ENCODE measurements around the gene HIBADH.

The HIBADH gene

DNA sequence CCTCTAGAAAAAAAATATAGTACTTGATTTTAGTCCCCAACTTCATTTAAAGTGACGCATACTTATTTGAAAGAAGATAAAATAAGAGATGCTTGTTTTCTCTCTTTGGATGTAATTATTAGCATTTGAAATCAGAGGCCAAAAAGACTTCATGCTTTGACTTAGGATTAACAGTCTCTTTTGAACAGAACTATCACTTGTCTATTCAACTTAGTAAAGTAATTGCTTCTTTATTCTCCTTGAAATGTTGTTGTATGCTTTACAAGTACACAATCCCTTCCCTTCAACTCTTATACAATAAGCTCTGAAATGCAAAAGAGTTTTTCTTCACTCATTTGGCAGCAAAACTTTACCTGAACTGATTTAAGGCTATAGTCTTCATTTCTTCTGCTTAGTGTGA lies 80.8 kb downstream of the HIBADH start:
- TF ChIP-seq GATA2 (IDR thresholded peaks at IDR 0.05; ENCODE audit: low read depth, low read length) (no peak), GATA3 (IDR thresholded peaks at IDR 0.05; ENCODE audit: low read depth, low read length) (no peak)

GRCh38 chr7:27581119-27581518 lies 81.6 kb downstream of the HIBADH start:
- TF ChIP-seq GATA3 (IDR thresholded peaks at IDR 0.05; ENCODE audit: low read depth, low read length) = no peak
- TF ChIP-seq GATA2 (IDR thresholded peaks at IDR 0.05; ENCODE audit: low read depth, low read length) = no peak

GRCh38 chr7:27579565-27579964 lies 83.1 kb downstream of the HIBADH start:
- no peak for TF ChIP-seq GATA3 (IDR thresholded peaks at IDR 0.05; ENCODE audit: low read depth, low read length)
- no peak for TF ChIP-seq GATA2 (IDR thresholded peaks at IDR 0.05; ENCODE audit: low read depth, low read length)

GRCh38 chr7:27576360-27576944 lies 86.2 kb downstream of the HIBADH start:
- no peak for TF ChIP-seq GATA3 (IDR thresholded peaks at IDR 0.05; ENCODE audit: low read depth, low read length)

- no peak for TF ChIP-seq GATA2 (IDR thresholded peaks at IDR 0.05; ENCODE audit: low read depth, low read length)
- no peak for TF ChIP-seq GATA3 (IDR thresholded peaks at IDR 0.05; ENCODE audit: low read depth, low read length)
Measured at GRCh38 chr7:27575613-27576012, 87.1 kb downstream of the HIBADH start.

DNA sequence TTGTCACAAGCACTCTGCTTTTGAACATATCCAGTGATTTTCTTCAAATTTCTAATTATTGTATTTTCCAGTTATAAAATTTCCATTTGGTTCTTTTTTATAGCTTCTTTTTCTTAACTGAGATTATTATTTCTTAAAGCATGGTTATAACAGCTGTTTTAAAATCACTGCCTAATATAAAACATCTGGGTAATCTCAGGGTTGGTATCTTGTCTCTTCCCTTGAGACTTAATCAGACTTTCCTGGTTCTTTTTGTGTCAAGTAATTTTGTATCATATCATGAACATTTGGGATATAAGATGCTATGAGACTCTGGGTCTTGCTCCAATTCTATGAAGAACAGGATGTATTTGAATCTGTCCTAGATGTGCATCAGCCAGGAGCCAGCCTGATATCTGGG lies 93.6 kb downstream of the HIBADH start:
- TF ChIP-seq GATA2 (IDR thresholded peaks at IDR 0.05; ENCODE audit: low read depth, low read length) (no peak), GATA3 (IDR thresholded peaks at IDR 0.05; ENCODE audit: low read depth, low read length) (no peak)

DNA sequence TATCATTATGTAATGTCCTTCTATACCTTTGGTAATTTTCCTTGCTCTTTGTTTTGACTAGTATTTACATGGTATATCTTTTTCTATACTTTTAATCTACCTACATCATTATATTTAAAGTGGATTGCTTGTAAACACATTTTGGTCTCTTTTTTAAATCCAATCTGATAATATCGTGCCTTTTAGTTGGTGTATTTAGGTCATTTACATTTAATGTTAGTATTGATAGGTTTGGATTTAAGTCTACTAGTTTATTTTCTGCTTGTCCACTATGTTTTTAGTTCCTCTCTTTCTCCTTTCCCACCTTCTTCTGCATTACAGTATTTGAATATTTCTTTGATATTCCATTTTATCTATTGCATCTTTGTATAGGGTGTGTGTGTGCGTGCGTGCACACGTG lies 95.4 kb downstream of the HIBADH start:
- TF ChIP-seq GATA3 (IDR thresholded peaks at IDR 0.05; ENCODE audit: low read depth, low read length) (no peak), GATA2 (IDR thresholded peaks at IDR 0.05; ENCODE audit: low read depth, low read length) (no peak)

DNA sequence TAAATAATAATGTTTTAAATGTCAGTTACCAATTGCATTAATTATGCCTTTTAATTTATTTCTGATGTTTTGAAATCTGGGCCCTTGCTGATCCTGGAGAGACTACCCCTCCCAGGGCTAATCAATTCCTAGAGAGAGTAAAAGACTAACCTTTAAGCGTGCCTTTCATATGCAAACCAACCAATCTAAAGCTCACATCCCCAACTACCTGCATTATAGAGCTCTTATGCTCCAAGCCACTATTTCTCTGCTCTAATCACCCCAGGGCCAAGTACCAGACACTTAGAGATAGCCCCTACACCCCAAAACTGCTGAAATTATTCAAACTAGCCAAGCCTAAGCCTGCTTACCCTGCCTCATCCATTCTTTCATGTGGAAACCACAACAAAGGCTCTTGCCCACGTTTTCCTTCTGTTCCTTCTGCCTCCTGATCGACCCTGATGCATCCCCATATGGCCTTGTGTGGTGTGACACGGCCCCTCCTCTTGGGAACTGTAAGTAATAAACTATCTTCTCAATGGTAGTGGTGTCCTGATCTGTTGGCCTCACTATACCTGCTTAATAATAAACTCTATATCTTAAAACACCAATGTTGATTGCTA lies 97.7 kb downstream of the HIBADH start:
- TF ChIP-seq GATA2 (IDR thresholded peaks at IDR 0.05; ENCODE audit: low read depth, low read length) (no peak), GATA3 (IDR thresholded peaks at IDR 0.05; ENCODE audit: low read depth, low read length) (no peak)

GRCh38 chr7:27560706-27561235 lies 101.9 kb downstream of the HIBADH start:
- TF ChIP-seq GATA3 (IDR thresholded peaks at IDR 0.05; ENCODE audit: low read depth, low read length) (no peak), GATA2 (IDR thresholded peaks at IDR 0.05; ENCODE audit: low read depth, low read length) (no peak)

DNA sequence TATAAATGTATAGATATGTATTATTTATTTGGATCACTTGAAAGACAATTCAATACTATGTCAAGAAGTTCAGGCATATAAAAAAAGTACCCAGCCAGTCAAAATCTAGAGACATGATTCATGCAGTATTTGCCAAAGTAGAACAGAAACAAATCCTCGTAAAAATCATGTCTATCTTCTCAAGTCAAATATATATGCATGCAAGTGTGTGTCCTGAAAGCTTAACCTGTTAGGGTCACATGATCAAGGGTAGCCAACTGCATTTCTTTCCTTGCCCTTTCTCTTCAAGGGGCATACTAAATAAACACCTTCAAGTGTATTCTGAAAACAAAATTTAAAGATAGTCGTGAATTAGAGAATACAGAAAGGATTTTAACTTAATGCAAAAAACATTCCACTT lies 107.0 kb downstream of the HIBADH start:
- TF ChIP-seq GATA3 (IDR thresholded peaks at IDR 0.05; ENCODE audit: low read depth, low read length) (no peak), GATA2 (IDR thresholded peaks at IDR 0.05; ENCODE audit: low read depth, low read length) (no peak)

- TF ChIP-seq GATA3 (IDR thresholded peaks at IDR 0.05; ENCODE audit: low read depth, low read length) (no peak), GATA2 (IDR thresholded peaks at IDR 0.05; ENCODE audit: low read depth, low read length) (no peak)
Measured at GRCh38 chr7:27554826-27555225, 107.9 kb downstream of the HIBADH start.

DNA sequence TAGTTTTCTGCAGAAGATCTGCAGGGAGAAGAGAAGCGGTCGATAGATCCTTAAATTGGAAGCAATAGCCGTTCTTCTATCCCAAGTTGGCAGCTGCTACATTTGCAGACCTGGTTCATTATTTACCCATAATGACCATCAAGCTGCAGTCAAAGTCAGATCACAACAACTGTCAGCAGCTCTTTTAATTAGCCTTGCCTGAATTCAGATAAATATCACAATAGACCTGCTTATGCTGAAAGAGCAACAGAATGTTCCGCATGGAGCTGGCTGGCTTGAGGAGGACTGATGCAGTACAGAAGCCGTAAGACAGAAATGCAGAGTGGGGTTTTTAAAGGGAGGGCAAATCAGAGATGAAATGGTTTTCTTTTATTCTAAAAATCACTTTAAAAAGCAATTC lies 109.4 kb downstream of the HIBADH start:
- TF ChIP-seq GATA2 (IDR thresholded peaks at IDR 0.05; ENCODE audit: low read depth, low read length) = 0 out of 2 replicates have a peak, but pooled peaks have one; percentile 20
- TF ChIP-seq GATA3 (IDR thresholded peaks at IDR 0.05; ENCODE audit: low read depth, low read length) = no peak

GRCh38 chr7:27551803-27552400 lies 110.8 kb downstream of the HIBADH start:
- TF ChIP-seq GATA2 (IDR thresholded peaks at IDR 0.05; ENCODE audit: low read depth, low read length) (no peak), GATA3 (IDR thresholded peaks at IDR 0.05; ENCODE audit: low read depth, low read length) (no peak)

DNA sequence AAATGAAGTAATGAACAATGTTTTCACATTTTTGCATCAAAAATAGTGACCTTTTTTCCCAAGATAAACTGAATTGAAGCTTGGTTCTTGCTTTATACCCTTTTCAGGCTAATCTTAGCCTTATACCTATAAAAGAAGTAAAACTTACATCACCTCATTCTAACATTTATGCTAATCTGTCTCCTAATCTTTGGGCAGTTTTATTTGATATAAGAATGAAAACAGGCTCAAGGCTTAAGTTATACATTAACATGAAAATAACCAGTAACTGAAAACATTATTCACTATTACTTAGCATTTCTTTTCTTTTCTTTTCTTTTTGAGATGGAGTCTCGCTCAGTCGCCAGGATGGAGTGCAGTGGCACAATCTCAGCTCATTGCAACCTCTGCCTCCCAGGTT lies 113.1 kb downstream of the HIBADH start:
- no peak for TF ChIP-seq GATA2 (IDR thresholded peaks at IDR 0.05; ENCODE audit: low read depth, low read length)
- TF ChIP-seq GATA3 (IDR thresholded peaks at IDR 0.05; ENCODE audit: low read depth, low read length) = no peak

- TF ChIP-seq GATA2 (IDR thresholded peaks at IDR 0.05; ENCODE audit: low read depth, low read length) = no peak
- TF ChIP-seq GATA3 (IDR thresholded peaks at IDR 0.05; ENCODE audit: low read depth, low read length) = no peak
Measured at GRCh38 chr7:27548304-27548703, 114.4 kb downstream of the HIBADH start.
